Prostate gland (tissue), 2 donors: ENCODE data around the gene SRD5A1. TPM values are rescaled to one million over a fixed set of nuclear protein-coding genes. Genes with fewer than 3 reads are reported as not detected.
A peak's percentile ranks its signal among the peaks of the same experiment; 100 is the strongest.

Experiments used
- DNase-seq: peaks from one replicate; pipeline ENCODE4 v3.0.0-alpha.2; 2019; ENCODE audit warnings: low spot score
- H3K27ac ChIP-seq, 2 donors: fragments of 200-600 bp; sonication (generic); 2 replicates each; pipeline ENCODE4 v1.5.1; 2017 to 2019
- H3K27me3 ChIP-seq: fragments of 200-600 bp; sonication (generic); replicated peaks from 2 replicates; pipeline ENCODE4 v1.5.1; 2019; ENCODE audit not compliant: insufficient read depth
- H3K36me3 ChIP-seq, 2 donors: fragments of 200-600 bp; sonication (generic); 1 replicate in 1 of 2; 2 replicates in 1 of 2; pipeline versions ENCODE4 v1.5.1 to v1.8.1; 2017 to 2019
- H3K4me1 ChIP-seq: fragments of 200-600 bp; sonication (generic); replicated peaks from 2 replicates; pipeline ENCODE4 v1.5.1; 2019
- H3K4me3 ChIP-seq, 2 donors: fragments of 200-600 bp; sonication (generic); 2 replicates each; pipeline ENCODE4 v1.5.1; 2017 to 2019
- H3K9me3 ChIP-seq: fragments of 200-600 bp; sonication (generic); 2 replicates; pipeline ENCODE4 v1.5.1; 2017
- POLR2A ChIP-seq: fragments of 450-650 bp; IDR thresholded peaks from one replicate; pipeline ENCODE4 v1.6.1; 2016; ENCODE audit warnings: antibody characterized with exemption, mild to moderate bottlenecking
- POLR2AphosphoS5 ChIP-seq: sonication (generic); formaldehyde crosslinking; IDR thresholded peaks from one replicate; pipeline ENCODE4 v1.6.1; 2017; ENCODE audit warnings: antibody characterized with exemption
- WGBS: methylation state at CpG from one replicate; pipeline ENCODE4 v1.1.5; 2018; 5-methylcytosine and 5-hydroxymethylcytosine counted together
- intact Hi-C: fragments of 100-400 bp; cut with DNase I; formaldehyde crosslinking; loops from one replicate; pipeline ENCODE4 v1.14.2; 2022
- total RNA-seq, 2 donors: library from RNA; depleted of rRNA; stranded (reverse); fragments of >200 nt; gene quantifications; one replicate each; pipeline ENCODE4 v1.1.0, GENCODE V29; 2016
- TF ChIP-seq, protein P1 (sequence below), 4 experiments: fragments of 200-600 bp in 2 of 4; fragments of 450-650 bp in 2 of 4; sonication (generic) in 2 of 4; IDR thresholded peaks; 1 replicate in 3 of 4; 2 replicates in 1 of 4; pipeline ENCODE4 v1.5.1; 2016 to 2019; ENCODE audit warnings: antibody characterized with exemption in 4 of 4, mild to moderate bottlenecking in 2 of 4, moderate library complexity in 2 of 4

SRD5A1 gene
- total RNA-seq, 2 donors from 2014 or later = 9.4 to 29.3 TPM

DNA sequence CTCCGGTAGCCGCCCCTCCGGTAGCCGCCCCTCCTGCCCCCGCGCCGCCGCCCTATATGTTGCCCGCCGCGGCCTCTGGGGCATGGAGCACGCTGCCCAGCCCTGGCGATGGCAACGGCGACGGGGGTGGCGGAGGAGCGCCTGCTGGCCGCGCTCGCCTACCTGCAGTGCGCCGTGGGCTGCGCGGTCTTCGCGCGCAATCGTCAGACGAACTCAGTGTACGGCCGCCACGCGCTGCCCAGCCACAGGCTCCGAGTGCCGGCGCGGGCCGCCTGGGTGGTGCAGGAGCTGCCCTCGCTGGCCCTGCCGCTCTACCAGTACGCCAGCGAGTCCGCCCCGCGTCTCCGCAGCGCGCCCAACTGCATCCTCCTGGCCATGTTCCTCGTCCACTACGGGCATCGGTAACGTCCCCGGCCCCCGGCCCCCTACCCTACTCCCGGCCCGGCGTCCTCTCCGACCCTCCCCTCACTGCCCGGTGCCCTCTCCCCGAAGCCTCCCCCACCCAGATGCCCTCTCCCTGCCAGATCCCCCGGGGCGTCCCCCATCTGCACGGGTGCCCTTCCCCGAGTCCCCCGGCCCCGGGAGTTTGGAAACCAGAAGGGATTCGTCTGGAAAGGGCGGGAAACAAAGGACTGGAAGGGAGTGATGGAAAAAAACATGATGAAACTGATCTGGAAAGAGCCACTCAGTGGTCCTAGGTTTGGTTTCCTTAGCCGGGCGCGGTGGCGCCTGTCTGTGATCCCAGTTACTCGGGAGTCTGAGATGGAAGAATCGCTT lies 417 bp downstream of the SRD5A1 start:
- 2% methylated on average over 58 of the region's 75 CpGs for WGBS
- Histone ChIP-seq H3K4me3 (peak overlapping the region; percentile 68 to 84), H3K9me3 (no peaks in the 10 kb centered on the region), H3K36me3 (no peaks in the 10 kb centered on the region), H3K27me3 (no peaks in the 10 kb centered on the region), H3K4me1 (peaks cover 7% of the 10 kb centered on the region), H3K27ac (peak overlapping the region; percentile 88 to 93)
- TF ChIP-seq, protein P1, sequence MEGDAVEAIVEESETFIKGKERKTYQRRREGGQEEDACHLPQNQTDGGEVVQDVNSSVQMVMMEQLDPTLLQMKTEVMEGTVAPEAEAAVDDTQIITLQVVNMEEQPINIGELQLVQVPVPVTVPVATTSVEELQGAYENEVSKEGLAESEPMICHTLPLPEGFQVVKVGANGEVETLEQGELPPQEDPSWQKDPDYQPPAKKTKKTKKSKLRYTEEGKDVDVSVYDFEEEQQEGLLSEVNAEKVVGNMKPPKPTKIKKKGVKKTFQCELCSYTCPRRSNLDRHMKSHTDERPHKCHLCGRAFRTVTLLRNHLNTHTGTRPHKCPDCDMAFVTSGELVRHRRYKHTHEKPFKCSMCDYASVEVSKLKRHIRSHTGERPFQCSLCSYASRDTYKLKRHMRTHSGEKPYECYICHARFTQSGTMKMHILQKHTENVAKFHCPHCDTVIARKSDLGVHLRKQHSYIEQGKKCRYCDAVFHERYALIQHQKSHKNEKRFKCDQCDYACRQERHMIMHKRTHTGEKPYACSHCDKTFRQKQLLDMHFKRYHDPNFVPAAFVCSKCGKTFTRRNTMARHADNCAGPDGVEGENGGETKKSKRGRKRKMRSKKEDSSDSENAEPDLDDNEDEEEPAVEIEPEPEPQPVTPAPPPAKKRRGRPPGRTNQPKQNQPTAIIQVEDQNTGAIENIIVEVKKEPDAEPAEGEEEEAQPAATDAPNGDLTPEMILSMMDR (IDR thresholded peaks at IDR 0.05) = no peak
- TF ChIP-seq POLR2A (no peak), POLR2AphosphoS5 (no peak)
- peak; percentile 18 for DNase-seq
- intact Hi-C loops = loop anchor here (1.0 to 5.0 kb wide), 4 partner anchors 79 to 1211 kb away; partner anchors contain the start of genes ICE1 and TENT4A

DNA sequence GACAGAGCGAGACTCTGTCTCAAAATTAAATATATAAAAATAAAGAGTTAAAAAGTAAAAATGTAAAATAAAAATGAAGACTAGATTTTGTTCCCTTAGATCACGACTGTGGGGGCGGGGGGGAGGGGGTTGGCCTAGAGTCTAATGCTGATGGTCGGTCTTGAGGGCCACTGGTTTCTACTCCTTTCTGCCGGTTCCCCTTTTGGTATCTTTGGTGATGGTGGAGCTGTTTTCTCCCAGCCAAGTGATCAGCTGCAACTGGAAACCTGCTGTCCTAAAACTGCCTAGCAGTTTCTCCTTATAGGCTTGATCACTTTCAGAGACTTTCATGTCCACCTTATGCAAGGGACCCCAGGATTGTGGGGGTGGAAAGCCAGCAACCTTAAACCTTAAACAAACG lies 1.1 kb downstream of the SRD5A1 start:
- H3K4me1 ChIP-seq = peaks cover 7% of the 10 kb centered on the region
- intact Hi-C loops = loop anchor here (5.0 kb wide), 2 partner anchors 1142 to 1212 kb away; partner anchors contain the start of gene ICE1

DNA sequence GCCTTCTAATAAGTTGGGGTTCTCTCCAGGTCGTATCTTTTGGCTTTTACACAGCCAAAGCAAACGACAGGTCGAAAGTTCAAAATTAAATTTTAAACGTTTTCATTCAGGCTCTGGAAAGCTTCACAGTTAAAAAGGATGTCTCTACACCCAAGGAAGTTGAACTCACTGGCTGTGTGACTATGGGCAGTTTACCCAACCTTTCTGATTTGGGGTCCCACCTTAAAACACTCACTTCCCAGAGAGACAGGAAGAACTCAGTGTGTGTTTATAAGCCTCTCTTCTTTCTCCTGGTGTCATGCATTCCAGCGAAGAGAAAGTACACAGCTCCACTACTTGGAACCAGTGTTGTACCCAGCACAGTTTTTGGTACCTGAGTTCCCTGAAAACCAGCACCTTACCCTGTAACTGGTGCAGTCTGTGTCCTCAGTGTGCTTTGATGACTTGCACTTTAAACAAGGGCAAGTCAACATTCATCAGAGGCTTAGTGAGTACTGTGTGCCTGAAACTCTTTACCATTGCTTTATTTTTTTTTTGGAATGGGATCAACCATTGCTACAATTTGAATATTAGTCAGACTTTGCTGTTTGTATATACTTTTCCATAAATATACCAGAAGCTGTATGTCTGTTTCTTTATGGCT lies 1.7 kb downstream of the SRD5A1 start:
- H3K4me3 ChIP-seq = no peak overlapping the region
- H3K36me3 ChIP-seq = no peaks in the 10 kb centered on the region
- intact Hi-C loops = loop anchor here (5.0 kb wide), 2 partner anchors 1143 to 1213 kb away; partner anchors contain the start of gene ICE1
- no peak for DNase-seq
- peaks cover 7% of the 10 kb centered on the region for H3K4me1 ChIP-seq
- H3K9me3 ChIP-seq = no peaks in the 10 kb centered on the region
- no peak overlapping the region for H3K27ac ChIP-seq
- no peaks in the 10 kb centered on the region for H3K27me3 ChIP-seq
- TF ChIP-seq POLR2AphosphoS5 (no peak), POLR2A (no peak)
- TF ChIP-seq, protein P1 (IDR thresholded peaks at IDR 0.05) = no peak
- 64% methylated on average over 5 of the region's 5 CpGs for WGBS

More for the DNA sequence above, 1.1 kb downstream of the SRD5A1 start:
- no peak for DNase-seq
- H3K27me3 ChIP-seq = no peaks in the 10 kb centered on the region
- no peak overlapping the region for H3K27ac ChIP-seq
- peak overlapping the region; percentile 68 to 84 for H3K4me3 ChIP-seq
- TF ChIP-seq, protein P1 (IDR thresholded peaks at IDR 0.05) = no peak
- TF ChIP-seq POLR2A (no peak), POLR2AphosphoS5 (no peak)
- 16% methylated on average over 6 of the region's 6 CpGs for WGBS
- H3K36me3 ChIP-seq = no peaks in the 10 kb centered on the region
- no peaks in the 10 kb centered on the region for H3K9me3 ChIP-seq

DNA sequence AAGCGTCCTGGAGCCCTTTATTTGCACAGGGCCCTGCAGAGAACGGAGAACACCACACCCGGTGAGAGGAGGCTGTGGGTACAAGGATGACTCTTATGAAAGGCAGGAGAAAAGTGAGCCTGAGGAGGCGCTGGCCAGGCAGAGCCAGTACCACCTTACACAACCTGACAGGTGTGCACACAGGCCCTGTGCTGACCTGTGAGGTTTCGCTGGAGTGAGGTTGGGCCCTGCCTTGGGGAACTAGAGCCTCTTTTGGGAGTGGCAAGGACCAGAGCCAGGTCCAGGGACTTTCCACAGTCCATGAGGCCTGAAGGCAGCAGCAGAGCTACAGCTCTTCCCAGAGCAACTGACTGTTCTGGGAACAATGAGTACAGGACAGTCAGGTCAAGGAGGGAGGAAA lies 3.1 kb downstream of the SRD5A1 start:
- H3K27ac ChIP-seq = no peak overlapping the region
- no peaks in the 10 kb centered on the region for H3K36me3 ChIP-seq
- intact Hi-C loops = no loop called here
- DNase-seq = peak; percentile 9
- WGBS = 47% methylated on average over 5 of the region's 5 CpGs
- no peaks in the 10 kb centered on the region for H3K9me3 ChIP-seq
- H3K27me3 ChIP-seq = no peaks in the 10 kb centered on the region
- no peak for TF ChIP-seq POLR2A
- H3K4me1 ChIP-seq = peaks cover 7% of the 10 kb centered on the region
- H3K4me3 ChIP-seq = no peak overlapping the region

DNA sequence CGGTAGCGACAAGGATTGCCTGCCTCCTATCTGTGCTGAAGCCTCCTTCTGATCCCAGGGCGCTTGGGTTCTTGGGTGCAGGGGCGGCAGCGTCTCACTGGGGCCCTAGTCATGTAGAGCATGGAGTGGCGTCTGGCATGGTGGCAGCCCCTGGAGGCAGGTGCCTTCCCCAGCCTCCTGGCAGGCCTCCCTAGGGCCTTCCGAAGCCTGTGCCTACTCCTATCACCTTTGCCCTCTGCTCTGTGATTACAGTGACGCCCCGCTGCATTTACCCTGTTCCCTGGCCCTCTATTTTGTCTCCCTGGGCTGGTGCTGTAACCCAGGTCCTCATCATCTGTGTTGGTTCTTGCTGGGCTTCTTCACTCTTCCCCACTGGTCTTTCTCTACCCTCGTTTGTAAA lies 3.8 kb downstream of the SRD5A1 start:
- Histone ChIP-seq H3K27me3 (no peaks in the 10 kb centered on the region), H3K4me1 (peaks cover 3% of the 10 kb centered on the region), H3K36me3 (no peaks in the 10 kb centered on the region), H3K4me3 (no peak overlapping the region), H3K9me3 (no peaks in the 10 kb centered on the region), H3K27ac (no peak overlapping the region)
- WGBS = 90% methylated on average over 10 of the region's 10 CpGs
- TF ChIP-seq POLR2A (no peak), POLR2AphosphoS5 (no peak)
- TF ChIP-seq, protein P1 (IDR thresholded peaks at IDR 0.05) = no peak
- DNase-seq = no peak
- intact Hi-C loops = no loop called here
